Omental fat pad (tissue), 4 donors: ENCODE measurements around the gene TMEM182. TPM values are rescaled to one million over a fixed set of nuclear protein-coding genes. Genes with fewer than 3 reads are reported as not detected.

Experiments
- ATAC-seq: fragments of 150-250 bp; one replicate; pipeline ENCODE4 v1.9.1; 2016; ENCODE audit warnings: mild to moderate bottlenecking, moderate library complexity; ENCODE audit not compliant: low FRiP score
- DNase-seq: peaks from one replicate; pipeline ENCODE4 v3.0.0-alpha.2; 2019; ENCODE audit warnings: low spot score
- CTCF ChIP-seq, 3 donors: fragments of 450-650 bp; IDR thresholded peaks; one replicate each; pipeline ENCODE4 v1.5.1; 2016 to 2017; ENCODE audit warnings: antibody characterized with exemption in 3 of 3, mild to moderate bottlenecking in 3 of 3, moderate library complexity in 2 of 3
- total RNA-seq, 4 donors: library from RNA; depleted of rRNA; stranded (reverse); fragments of >200 nt; gene quantifications; one replicate each; pipeline ENCODE4 v1.1.0, GENCODE V29; 2016

Gene TMEM182
- total RNA-seq, 4 donors from 2014 or later, result 1.3 to 2.4 (median 1.5) TPM

GRCh38 chr2:102789349-102790090 is 27.7 kb downstream of the TMEM182 start:
- no peak for ATAC-seq
- no peak for TF ChIP-seq CTCF (IDR thresholded peaks at IDR 0.05)
- DNase-seq, result no peak

- ATAC-seq, result no peak
- DNase-seq, result no peak
- TF ChIP-seq CTCF (IDR thresholded peaks at IDR 0.05), result no peak
Observed at GRCh38 chr2:102790091-102790455, 28.2 kb downstream of the TMEM182 start.

DNA sequence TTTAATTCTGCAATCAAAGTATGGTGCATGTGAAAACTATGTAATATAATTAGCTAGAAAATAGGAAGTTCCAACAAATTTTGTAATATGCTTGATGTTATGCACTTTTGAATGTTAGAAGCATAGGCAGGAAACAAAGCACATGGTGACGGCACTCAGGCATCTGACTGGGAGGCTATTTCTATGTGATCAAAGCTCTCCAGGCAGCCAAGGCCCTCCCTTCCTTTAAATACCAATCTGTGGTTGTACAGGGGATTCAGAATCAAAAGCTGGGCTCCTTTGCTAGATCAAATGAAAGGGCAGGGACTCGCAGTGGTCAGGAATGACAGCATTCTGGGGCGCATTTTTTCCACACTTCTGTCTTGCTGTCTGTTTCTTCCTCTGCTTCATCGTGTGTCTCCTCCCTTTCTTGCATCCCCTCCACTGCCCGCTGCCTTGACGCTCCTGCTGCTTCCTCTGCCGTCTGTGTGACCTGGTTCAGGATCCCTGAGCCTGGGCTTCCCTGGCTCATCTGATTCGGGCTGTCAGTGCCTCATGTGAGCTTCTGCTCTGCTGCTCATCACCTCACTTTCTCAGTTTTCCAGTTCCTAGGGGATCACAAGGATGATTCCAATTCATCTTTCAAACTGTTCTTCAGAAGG is 30.9 kb downstream of the TMEM182 start:
- TF ChIP-seq CTCF (IDR thresholded peaks at IDR 0.05), result no peak
- no peak for DNase-seq
- ATAC-seq, result no peak

GRCh38 chr2:102795641-102796040 is 33.8 kb downstream of the TMEM182 start:
- TF ChIP-seq CTCF (IDR thresholded peaks at IDR 0.05), result no peak
- DNase-seq, result no peak
- no peak for ATAC-seq

- TF ChIP-seq CTCF (IDR thresholded peaks at IDR 0.05), result no peak
- DNase-seq, result no peak
- no peak for ATAC-seq
Observed at GRCh38 chr2:102796337-102796736, 34.5 kb downstream of the TMEM182 start.

GRCh38 chr2:102797486-102797885 is 35.7 kb downstream of the TMEM182 start:
- no peak for TF ChIP-seq CTCF (IDR thresholded peaks at IDR 0.05)
- ATAC-seq (no peak), DNase-seq (no peak)

- no peak for ATAC-seq
- TF ChIP-seq CTCF (IDR thresholded peaks at IDR 0.05), result no peak
- DNase-seq, result no peak
Observed at GRCh38 chr2:102798181-102798580, 36.4 kb downstream of the TMEM182 start.
